ENCODE results near the gene STK11. TPM values are rescaled to one million over a fixed set of nuclear protein-coding genes. Genes with fewer than 3 reads are reported as not detected.

The STK11 gene
- total and polyA plus RNA-seq, 2 donors, result 42.5 to 60.2 TPM

GRCh38 chr19:1261798-1262622 is 56.4 kb downstream of the STK11 start:
- Histone ChIP-seq H3K4me1 (ENCODE audit: control insufficient read depth in 2 of 2, insufficient read depth in 2 of 2, low read length in 2 of 2) (peaks cover 49 to 84% of the 10 kb centered on the region in 2 donors), H3K36me3 (ENCODE audit: control insufficient read depth in 2 of 2, insufficient read depth in 2 of 2, low read length in 1 of 2) (peaks cover 11 to 14% of the 10 kb centered on the region in 2 donors), H3K4me3 (ENCODE audit: low read length in 2 of 2) (peak overlapping the region; percentile 65 to 72), H3K27me3 (ENCODE audit: control insufficient read depth in 2 of 2, insufficient read depth in 1 of 2, low read length in 1 of 2) (peaks cover 11 to 21% of the 10 kb centered on the region in 2 donors), H3K9me3 (ENCODE audit: control insufficient read depth in 2 of 2, insufficient read depth in 1 of 2, low read length in 1 of 2) (peaks cover 0 to 16% of the 10 kb centered on the region in 2 donors), H3K27ac (ENCODE audit: low read depth in 1 of 2, low read length in 1 of 2) (peak overlapping the region; percentile 88 to 89)
- 60% methylated on average over 28 of the region's 28 CpGs for WGBS
- DNase-seq (ENCODE audit: low read depth in 6 of 9, low spot score in 9 of 9), result no peak

- DNase-seq (ENCODE audit: low read depth in 6 of 9, low spot score in 9 of 9), result peak in 1 of 9 donors; percentile 44
These were observed 57.1 kb downstream of the STK11 start for GRCh38 chr19:1262623-1263123.

GRCh38 chr19:1263188-1263587 is 57.6 kb downstream of the STK11 start:
- Histone ChIP-seq H3K27ac (ENCODE audit: low read depth in 1 of 2, low read length in 1 of 2) (no peak overlapping the region), H3K9me3 (ENCODE audit: control insufficient read depth in 2 of 2, insufficient read depth in 1 of 2, low read length in 1 of 2) (peaks cover 0 to 20% of the 10 kb centered on the region in 2 donors), H3K27me3 (ENCODE audit: control insufficient read depth in 2 of 2, insufficient read depth in 1 of 2, low read length in 1 of 2) (peaks cover 11 to 32% of the 10 kb centered on the region in 2 donors), H3K4me1 (ENCODE audit: control insufficient read depth in 2 of 2, insufficient read depth in 2 of 2, low read length in 2 of 2) (peaks cover 61 to 87% of the 10 kb centered on the region in 2 donors), H3K36me3 (ENCODE audit: control insufficient read depth in 2 of 2, insufficient read depth in 2 of 2, low read length in 1 of 2) (peaks cover 2% of the 10 kb centered on the region in 2 donors), H3K4me3 (ENCODE audit: low read length in 2 of 2) (no peak overlapping the region)
- WGBS, result 84% methylated on average over 5 of the region's 5 CpGs
- DNase-seq (ENCODE audit: low read depth in 6 of 9, low spot score in 9 of 9), result no peak

More at GRCh38 chr19:1262623-1263123, 57.1 kb downstream of the STK11 start:
- H3K4me3 ChIP-seq (ENCODE audit: low read length in 2 of 2), result peak overlapping the region in 1 of 2 donors; percentile 13
- H3K27me3 ChIP-seq (ENCODE audit: control insufficient read depth in 2 of 2, insufficient read depth in 1 of 2, low read length in 1 of 2), result peaks cover 11 to 27% of the 10 kb centered on the region in 2 donors
- peaks cover 56 to 87% of the 10 kb centered on the region in 2 donors for H3K4me1 ChIP-seq (ENCODE audit: control insufficient read depth in 2 of 2, insufficient read depth in 2 of 2, low read length in 2 of 2)
- peak overlapping the region; percentile 88 to 89 for H3K27ac ChIP-seq (ENCODE audit: low read depth in 1 of 2, low read length in 1 of 2)
- H3K9me3 ChIP-seq (ENCODE audit: control insufficient read depth in 2 of 2, insufficient read depth in 1 of 2, low read length in 1 of 2), result peaks cover 0 to 16% of the 10 kb centered on the region in 2 donors
- 65% methylated on average over 21 of the region's 21 CpGs for WGBS
- peaks cover 5 to 7% of the 10 kb centered on the region in 2 donors for H3K36me3 ChIP-seq (ENCODE audit: control insufficient read depth in 2 of 2, insufficient read depth in 2 of 2, low read length in 1 of 2)

GRCh38 chr19:1264801-1265614 is 59.4 kb downstream of the STK11 start:
- Histone ChIP-seq H3K4me1 (ENCODE audit: control insufficient read depth in 2 of 2, insufficient read depth in 2 of 2, low read length in 2 of 2) (peaks cover 56 to 81% of the 10 kb centered on the region in 2 donors), H3K4me3 (ENCODE audit: low read length in 2 of 2) (no peak overlapping the region), H3K27me3 (ENCODE audit: control insufficient read depth in 2 of 2, insufficient read depth in 1 of 2, low read length in 1 of 2) (peaks cover 11 to 34% of the 10 kb centered on the region in 2 donors), H3K9me3 (ENCODE audit: control insufficient read depth in 2 of 2, insufficient read depth in 1 of 2, low read length in 1 of 2) (peaks cover 0 to 23% of the 10 kb centered on the region in 2 donors), H3K27ac (ENCODE audit: low read depth in 1 of 2, low read length in 1 of 2) (peak overlapping the region in 1 of 2 donors; percentile 11), H3K36me3 (ENCODE audit: control insufficient read depth in 2 of 2, insufficient read depth in 2 of 2, low read length in 1 of 2) (peaks cover 0 to 4% of the 10 kb centered on the region in 2 donors)
- WGBS, result 92% methylated on average over 26 of the region's 26 CpGs
- no peak for DNase-seq (ENCODE audit: low read depth in 6 of 9, low spot score in 9 of 9)

GRCh38 chr19:1265615-1266128 is 60.1 kb downstream of the STK11 start:
- DNase-seq (ENCODE audit: low read depth in 6 of 9, low spot score in 9 of 9), result peak in 1 of 9 donors; percentile 22
- peaks cover 11 to 34% of the 10 kb centered on the region in 2 donors for H3K27me3 ChIP-seq (ENCODE audit: control insufficient read depth in 2 of 2, insufficient read depth in 1 of 2, low read length in 1 of 2)
- H3K4me3 ChIP-seq (ENCODE audit: low read length in 2 of 2), result peak overlapping the region in 1 of 2 donors; percentile 55
- H3K4me1 ChIP-seq (ENCODE audit: control insufficient read depth in 2 of 2, insufficient read depth in 2 of 2, low read length in 2 of 2), result peaks cover 56 to 81% of the 10 kb centered on the region in 2 donors
- H3K9me3 ChIP-seq (ENCODE audit: control insufficient read depth in 2 of 2, insufficient read depth in 1 of 2, low read length in 1 of 2), result peaks cover 0 to 23% of the 10 kb centered on the region in 2 donors
- peaks cover under 1 to 10% of the 10 kb centered on the region in 2 donors for H3K36me3 ChIP-seq (ENCODE audit: control insufficient read depth in 2 of 2, insufficient read depth in 2 of 2, low read length in 1 of 2)
- peak overlapping the region in 1 of 2 donors; percentile 32 for H3K27ac ChIP-seq (ENCODE audit: low read depth in 1 of 2, low read length in 1 of 2)
- 53% methylated on average over 28 of the region's 28 CpGs for WGBS

- peak in 3 of 9 donors; percentile 58 to 70 (median 62) for DNase-seq (ENCODE audit: low read depth in 6 of 9, low spot score in 9 of 9)
- peaks cover 59 to 84% of the 10 kb centered on the region in 2 donors for H3K4me1 ChIP-seq (ENCODE audit: control insufficient read depth in 2 of 2, insufficient read depth in 2 of 2, low read length in 2 of 2)
- peak overlapping the region in 1 of 2 donors; percentile 32 for H3K27ac ChIP-seq (ENCODE audit: low read depth in 1 of 2, low read length in 1 of 2)
- 4% methylated on average over 84 of the region's 84 CpGs for WGBS
- H3K4me3 ChIP-seq (ENCODE audit: low read length in 2 of 2), result peak overlapping the region; percentile 27 to 55
- peaks cover 0 to 27% of the 10 kb centered on the region in 2 donors for H3K9me3 ChIP-seq (ENCODE audit: control insufficient read depth in 2 of 2, insufficient read depth in 1 of 2, low read length in 1 of 2)
- H3K36me3 ChIP-seq (ENCODE audit: control insufficient read depth in 2 of 2, insufficient read depth in 2 of 2, low read length in 1 of 2), result peaks cover 7 to 17% of the 10 kb centered on the region in 2 donors
- peaks cover 11 to 34% of the 10 kb centered on the region in 2 donors for H3K27me3 ChIP-seq (ENCODE audit: control insufficient read depth in 2 of 2, insufficient read depth in 1 of 2, low read length in 1 of 2)
These were observed 60.7 kb downstream of the STK11 start for GRCh38 chr19:1266129-1266915.

- H3K27ac ChIP-seq (ENCODE audit: low read depth in 1 of 2, low read length in 1 of 2), result peak overlapping the region in 1 of 2 donors; percentile 32
- H3K4me1 ChIP-seq (ENCODE audit: control insufficient read depth in 2 of 2, insufficient read depth in 2 of 2, low read length in 2 of 2), result peaks cover 56 to 84% of the 10 kb centered on the region in 2 donors
- WGBS, result 2% methylated on average over 59 of the region's 59 CpGs
- DNase-seq (ENCODE audit: low read depth in 6 of 9, low spot score in 9 of 9), result peak in 3 of 9 donors; percentile 54 to 61 (median 61)
- peaks cover 11 to 34% of the 10 kb centered on the region in 2 donors for H3K27me3 ChIP-seq (ENCODE audit: control insufficient read depth in 2 of 2, insufficient read depth in 1 of 2, low read length in 1 of 2)
- H3K9me3 ChIP-seq (ENCODE audit: control insufficient read depth in 2 of 2, insufficient read depth in 1 of 2, low read length in 1 of 2), result peaks cover 0 to 27% of the 10 kb centered on the region in 2 donors
- peak overlapping the region; percentile 27 to 55 for H3K4me3 ChIP-seq (ENCODE audit: low read length in 2 of 2)
- peaks cover 14 to 23% of the 10 kb centered on the region in 2 donors for H3K36me3 ChIP-seq (ENCODE audit: control insufficient read depth in 2 of 2, insufficient read depth in 2 of 2, low read length in 1 of 2)
These were observed 61.4 kb downstream of the STK11 start for GRCh38 chr19:1266916-1267476.

Measured in thymus (tissue), 11 donors.